IPS-18c (cell line): ENCODE results near the gene PTK7.

Source experiments
- H3K4me3 ChIP-seq: 2 replicates; pipeline ENCODE4 v1.7.0; 2013; ENCODE audit warnings: low read depth, mild to moderate bottlenecking, low read length, moderate library complexity; ENCODE audit not compliant: insufficient read depth
- H3K9me3 ChIP-seq: one replicate; pipeline ENCODE4 v1.6.1; 2013; ENCODE audit warnings: mild to moderate bottlenecking, low read length, moderate library complexity; ENCODE audit not compliant: control insufficient read depth, insufficient read depth

PTK7 gene

DNA sequence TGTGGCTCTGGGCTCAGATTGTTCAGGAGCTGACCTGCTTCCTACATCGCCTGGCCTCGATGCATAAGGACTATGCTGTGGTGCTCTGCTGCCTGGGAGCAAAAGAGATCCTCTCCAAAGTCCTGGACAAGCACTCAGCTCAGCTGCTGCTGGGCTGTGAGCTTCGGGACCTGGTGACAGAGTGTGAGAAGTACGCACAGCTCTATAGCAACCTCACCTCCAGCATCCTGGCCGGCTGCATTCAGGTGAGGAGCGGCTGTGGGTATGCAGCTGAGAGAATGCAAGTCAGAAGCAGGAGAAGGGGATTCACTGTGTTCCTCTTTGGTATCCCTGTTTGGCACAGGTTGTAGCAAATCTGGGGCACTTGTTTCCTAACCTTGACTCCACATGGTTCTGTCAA lies 123.8 kb downstream of the PTK7 start:
- Histone ChIP-seq H3K9me3 (no peaks in the 10 kb centered on the region), H3K4me3 (no peak overlapping the region)

DNA sequence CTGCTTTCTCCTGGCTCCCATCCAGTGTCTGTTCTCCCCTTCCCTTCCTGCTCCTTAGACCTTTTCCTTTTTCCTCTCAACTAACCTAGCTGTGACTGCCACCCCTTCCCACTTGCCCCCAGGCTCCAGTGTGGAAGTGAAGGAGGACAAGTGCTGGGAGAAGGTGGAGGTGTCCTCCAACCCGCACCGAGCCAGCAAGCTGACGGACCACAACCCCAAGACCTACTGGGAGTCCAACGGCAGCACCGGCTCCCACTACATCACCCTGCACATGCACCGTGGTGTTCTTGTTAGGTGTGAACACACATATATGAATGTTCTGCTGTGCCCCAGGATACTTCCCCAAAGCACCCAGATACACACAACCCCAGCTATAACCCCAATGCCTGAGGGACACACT lies 124.4 kb downstream of the PTK7 start:
- H3K4me3 ChIP-seq, result no peak overlapping the region
- H3K9me3 ChIP-seq, result no peaks in the 10 kb centered on the region

DNA sequence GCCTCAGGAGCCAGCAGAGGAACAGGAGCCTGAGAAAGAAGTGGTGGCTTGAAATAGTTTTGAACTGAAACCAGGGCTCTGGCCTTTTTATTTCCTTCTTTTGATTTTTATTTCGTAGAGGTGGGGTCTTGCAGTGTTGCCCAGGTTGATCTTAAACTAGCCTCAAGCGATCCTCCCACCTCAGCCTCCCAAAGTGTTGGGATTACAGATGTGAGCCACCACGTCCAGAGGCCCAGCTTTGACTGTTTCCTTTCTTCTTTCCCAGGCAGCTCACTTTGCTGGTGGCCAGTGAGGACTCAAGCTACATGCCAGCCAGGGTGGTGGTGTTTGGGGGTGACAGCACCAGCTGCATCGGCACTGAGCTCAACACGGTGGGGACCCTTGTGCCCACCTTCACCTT lies 126.3 kb downstream of the PTK7 start:
- Histone ChIP-seq H3K4me3 (no peak overlapping the region), H3K9me3 (no peaks in the 10 kb centered on the region)

DNA sequence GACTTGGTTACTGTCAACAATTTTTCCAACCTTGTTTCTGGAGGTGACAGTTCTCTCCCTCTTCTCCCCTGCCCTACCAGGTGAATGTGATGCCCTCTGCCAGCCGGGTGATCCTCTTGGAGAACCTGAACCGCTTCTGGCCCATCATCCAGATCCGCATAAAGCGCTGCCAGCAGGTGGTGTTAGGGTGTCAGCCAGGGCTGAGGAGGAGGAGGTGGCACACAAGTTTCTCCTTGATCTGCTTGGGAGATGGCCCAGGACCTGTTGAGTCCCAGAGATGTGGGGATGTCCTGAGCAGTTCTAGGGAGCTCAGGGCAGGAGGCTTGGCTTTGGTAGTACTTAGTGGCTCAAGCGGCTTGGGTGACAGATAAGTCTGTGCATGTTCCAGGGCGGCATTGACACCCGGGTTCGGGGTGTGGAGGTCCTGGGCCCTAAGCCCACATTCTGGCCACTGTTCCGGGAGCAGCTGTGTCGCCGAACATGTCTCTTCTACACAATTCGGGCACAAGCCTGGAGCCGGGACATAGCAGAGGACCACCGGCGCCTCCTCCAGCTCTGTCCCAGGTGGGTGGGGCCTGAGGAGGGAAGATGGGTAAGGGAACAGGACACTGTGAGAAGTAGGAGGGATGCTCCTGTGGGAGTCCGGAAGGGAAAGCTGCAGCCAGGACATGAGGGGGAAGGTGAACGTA lies 127.1 kb downstream of the PTK7 start:
- Histone ChIP-seq H3K4me3 (no peak overlapping the region), H3K9me3 (no peaks in the 10 kb centered on the region)

DNA sequence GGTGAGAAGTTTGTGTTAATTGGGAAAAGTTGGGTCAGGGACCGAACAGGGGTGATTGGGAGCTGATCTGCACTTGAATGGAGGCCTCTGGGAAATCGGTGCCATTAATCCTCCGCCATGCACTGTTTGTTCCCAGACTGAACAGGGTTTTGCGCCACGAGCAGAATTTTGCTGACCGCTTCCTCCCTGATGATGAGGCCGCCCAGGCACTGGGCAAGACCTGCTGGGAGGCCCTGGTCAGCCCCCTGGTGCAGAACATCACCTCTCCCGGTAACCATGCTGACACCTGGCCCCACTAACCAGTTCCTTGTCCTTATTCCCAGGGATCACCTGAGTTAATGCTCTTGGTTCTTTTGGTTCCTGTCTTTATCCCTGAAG lies 127.6 kb downstream of the PTK7 start:
- no peaks in the 10 kb centered on the region for H3K9me3 ChIP-seq
- H3K4me3 ChIP-seq, result no peak overlapping the region

DNA sequence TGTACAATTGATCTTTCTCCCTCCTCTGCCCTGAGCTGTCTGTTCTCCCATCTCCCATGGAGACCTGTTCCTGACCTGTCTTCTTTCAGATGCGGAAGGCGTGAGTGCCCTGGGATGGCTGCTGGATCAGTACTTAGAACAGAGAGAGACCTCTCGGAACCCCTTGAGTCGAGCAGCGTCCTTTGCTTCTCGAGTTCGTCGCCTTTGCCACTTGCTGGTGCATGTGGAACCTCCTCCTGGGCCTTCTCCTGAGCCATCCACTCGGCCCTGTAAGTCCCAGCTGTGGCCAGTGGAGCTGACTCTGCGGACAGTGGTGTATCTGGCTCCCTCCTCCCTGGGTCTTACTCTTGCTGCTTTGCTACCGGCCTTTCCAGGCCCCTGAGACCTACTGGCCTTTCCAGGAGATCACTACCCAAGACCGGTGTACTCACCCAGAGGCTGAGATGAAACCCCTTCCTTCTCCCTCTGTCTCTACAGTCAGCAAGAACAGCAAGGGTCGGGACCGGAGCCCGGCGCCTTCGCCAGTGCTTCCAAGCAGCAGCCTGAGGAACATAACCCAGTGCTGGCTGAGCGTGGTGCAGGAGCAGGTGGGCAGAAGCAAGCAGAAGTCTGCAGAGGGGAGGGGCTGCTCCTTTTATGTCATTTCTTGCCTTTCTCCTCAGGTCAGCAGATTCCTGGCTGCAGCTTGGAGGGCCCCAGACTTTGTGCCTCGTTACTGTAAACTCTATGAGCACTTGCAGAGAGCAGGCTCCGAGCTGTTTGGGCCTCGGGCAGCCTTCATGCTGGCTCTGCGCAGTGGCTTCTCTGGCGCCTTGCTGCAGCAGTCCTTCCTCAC lies 128.4 kb downstream of the PTK7 start:
- no peak overlapping the region for H3K4me3 ChIP-seq
- no peaks in the 10 kb centered on the region for H3K9me3 ChIP-seq

DNA sequence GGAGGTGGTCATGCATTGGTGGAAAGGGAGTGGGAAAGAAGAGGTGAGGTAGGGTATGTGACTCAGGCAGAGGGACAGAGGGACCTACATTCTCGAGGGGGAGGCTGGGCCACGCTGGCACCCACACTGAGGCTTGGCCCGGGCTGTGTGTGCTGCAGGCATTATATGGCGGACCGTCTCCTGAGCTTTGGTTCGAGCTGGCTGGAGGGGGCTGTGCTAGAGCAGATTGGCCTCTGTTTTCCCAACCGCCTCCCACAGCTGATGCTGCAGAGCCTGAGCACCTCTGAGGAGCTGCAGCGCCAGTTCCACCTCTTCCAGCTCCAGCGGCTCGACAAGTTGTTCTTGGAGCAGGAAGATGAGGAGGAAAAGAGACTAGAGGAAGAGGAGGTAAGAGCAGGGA lies 129.7 kb downstream of the PTK7 start:
- H3K9me3 ChIP-seq, result no peaks in the 10 kb centered on the region
- no peak overlapping the region for H3K4me3 ChIP-seq

DNA sequence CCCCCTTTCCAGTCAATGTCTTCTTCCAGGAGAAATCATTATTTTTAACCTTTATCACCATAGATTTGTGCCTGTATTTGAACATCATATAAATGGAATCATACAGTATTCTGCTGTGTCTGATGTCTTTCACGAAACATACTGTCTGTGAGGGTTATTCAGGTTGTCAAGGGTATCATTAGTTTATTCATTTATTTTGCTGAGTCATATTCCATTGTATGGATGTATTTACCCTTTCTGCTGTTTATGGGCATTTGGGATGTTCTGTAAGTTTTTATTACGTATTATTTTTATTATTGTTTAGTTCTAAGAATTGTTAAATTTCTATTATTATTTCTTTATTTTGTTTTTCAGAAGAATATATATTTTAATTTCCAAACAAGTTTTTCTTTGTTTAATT lies 131.2 kb downstream of the PTK7 start:
- H3K4me3 ChIP-seq, result no peak overlapping the region
- H3K9me3 ChIP-seq, result no peaks in the 10 kb centered on the region
